OCI-LY3 (cell line): Measurements from ENCODE around the gene SLC50A1.

ENCODE experiments used
- CTCF ChIP-seq: fragments of 200-600, 300-600 bp; sonication (generic); IDR thresholded peaks from 2 replicates; pipeline ENCODE4 v1.5.1; 2014; ENCODE audit warnings: antibody characterized with exemption, low read length, low read depth
- EZH2phosphoT487 ChIP-seq: fragments of 200-600 bp; shearing (Covaris generic); IDR thresholded peaks from 2 replicates; pipeline ENCODE4 v1.6.1; 2018; ENCODE audit warnings: antibody characterized with exemption, mixed run types, low read depth

GRCh38 chr1:155117610-155118009 is 18.0 kb upstream of the SLC50A1 start:
- no peak for TF ChIP-seq CTCF
- no peak for TF ChIP-seq EZH2phosphoT487
